ENCODE data around the gene DRD1.

Gene DRD1

DNA sequence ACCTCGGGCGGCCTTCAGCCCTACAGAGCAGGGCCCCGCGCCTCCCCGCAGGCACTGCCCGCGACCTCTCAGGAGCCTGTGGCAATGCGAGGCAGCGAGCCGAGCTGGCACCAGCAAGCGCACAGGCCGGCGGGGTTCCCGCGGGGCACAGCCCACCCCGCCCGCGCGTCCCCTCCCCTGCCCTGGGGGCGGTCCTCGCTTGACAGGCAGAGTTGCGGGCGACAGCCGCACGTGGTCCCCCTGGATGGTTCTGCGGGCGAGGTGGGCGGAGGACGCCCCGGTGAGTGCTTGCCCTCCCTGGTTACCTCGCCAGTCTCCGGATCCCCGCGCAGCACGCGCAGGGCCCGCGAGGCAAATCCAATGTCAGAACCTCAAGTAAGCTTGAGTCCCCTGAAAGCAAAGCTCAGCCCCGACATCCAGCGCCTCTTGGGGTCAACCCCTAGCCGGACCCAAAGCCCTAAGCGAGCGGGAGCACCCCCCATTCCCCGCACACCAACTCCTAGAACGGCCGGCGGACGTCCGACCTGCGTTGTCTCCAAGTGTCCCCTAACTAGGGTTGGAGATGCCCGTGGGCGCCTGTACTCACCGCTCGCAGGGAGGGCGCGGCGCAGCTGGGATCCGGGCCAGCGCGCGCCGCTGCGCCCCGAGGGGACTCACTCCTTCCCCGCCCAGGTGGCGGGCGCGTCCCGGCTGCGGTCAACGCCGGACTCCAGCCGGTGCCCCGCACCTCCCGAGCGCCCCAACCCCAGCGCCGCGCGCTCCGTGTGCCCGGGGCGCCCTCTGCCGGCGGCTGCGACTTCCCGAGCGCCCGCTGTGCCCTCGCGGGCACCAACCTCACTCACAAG lies at the start of gene DRD1:
Gene DRD1, minus strand, starts transcription at position 123 of the 845 bp plus-strand sequence. CDS start 1,083 bp downstream, outside the sequence.
- peaks cover 0 to 20% of the 10 kb centered on the region in 2 donors for H3K4me1 ChIP-seq (ENCODE audit: control insufficient read depth in 1 of 2, insufficient read depth in 2 of 2, low read length in 2 of 2)
- H3K27me3 ChIP-seq (ENCODE audit: low read depth, low read length), result peaks cover 21% of the 10 kb centered on the region
- no peaks in the 10 kb centered on the region for H3K36me3 ChIP-seq (ENCODE audit: control insufficient read depth in 1 of 2, insufficient read depth in 2 of 2, low read length in 2 of 2)
- H3K9me3 ChIP-seq (ENCODE audit: control insufficient read depth in 1 of 2, low read length in 2 of 2), result no peaks in the 10 kb centered on the region
- no peak within 1 kb of the TSS for H3K27ac ChIP-seq (ENCODE audit: low read length)
- H3K4me3 ChIP-seq (ENCODE audit: low read depth in 1 of 2, low read length in 2 of 2), result peak within 1 kb of the TSS; percentile 16 to 59

DNA sequence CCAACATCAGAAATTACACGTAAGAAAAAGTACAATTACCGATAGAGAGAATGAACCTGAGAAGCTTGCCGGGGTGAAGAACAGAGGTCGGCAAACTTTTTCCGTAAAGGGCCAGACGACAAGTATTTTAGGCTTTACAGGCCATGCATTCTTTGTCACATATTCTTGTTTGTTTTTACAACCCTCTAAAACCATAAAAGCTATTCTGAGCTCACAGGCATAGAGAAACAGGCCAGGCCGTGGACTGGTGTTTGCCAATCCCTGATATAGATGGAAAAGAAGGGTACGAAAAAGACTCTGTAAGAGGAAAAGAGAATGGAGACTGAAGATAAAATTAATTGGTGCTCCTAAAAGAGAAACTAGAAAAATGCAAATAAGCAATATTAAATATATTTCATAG lies 49.7 kb upstream of the DRD1 start:
- H3K27ac ChIP-seq (ENCODE audit: low read length), result no peak overlapping the region
- no peaks in the 10 kb centered on the region for H3K27me3 ChIP-seq (ENCODE audit: low read depth, low read length)
- H3K4me1 ChIP-seq (ENCODE audit: control insufficient read depth in 1 of 2, insufficient read depth in 2 of 2, low read length in 2 of 2), result no peaks in the 10 kb centered on the region
- H3K9me3 ChIP-seq (ENCODE audit: control insufficient read depth in 1 of 2, low read length in 2 of 2), result no peaks in the 10 kb centered on the region
- H3K4me3 ChIP-seq (ENCODE audit: low read depth in 1 of 2, low read length in 2 of 2), result no peak overlapping the region
- H3K36me3 ChIP-seq (ENCODE audit: control insufficient read depth in 1 of 2, insufficient read depth in 2 of 2, low read length in 2 of 2), result peaks cover 26 to 36% of the 10 kb centered on the region in 2 donors

DNA sequence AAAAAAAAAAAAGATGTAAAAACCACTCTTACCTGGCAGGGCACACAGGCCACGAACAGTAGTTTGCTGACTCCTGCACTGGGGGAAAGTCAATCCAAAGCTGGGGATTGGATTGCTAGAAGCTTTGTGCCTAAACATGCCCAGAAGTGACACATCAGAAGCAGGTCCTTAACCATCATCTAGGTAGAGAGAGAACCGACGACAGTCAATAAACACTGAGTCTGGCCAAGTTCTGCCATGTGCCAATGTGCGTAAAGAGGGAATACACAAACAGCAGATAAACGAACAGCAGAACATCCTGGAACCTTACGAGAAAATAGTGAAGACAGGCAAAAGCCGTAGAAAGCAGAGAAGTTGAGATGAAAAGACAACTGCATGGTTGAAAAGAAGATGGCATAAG lies 49.3 kb upstream of the DRD1 start:
- Histone ChIP-seq H3K36me3 (ENCODE audit: control insufficient read depth in 1 of 2, insufficient read depth in 2 of 2, low read length in 2 of 2) (peaks cover 30 to 33% of the 10 kb centered on the region in 2 donors), H3K27me3 (ENCODE audit: low read depth, low read length) (no peaks in the 10 kb centered on the region), H3K9me3 (ENCODE audit: control insufficient read depth in 1 of 2, low read length in 2 of 2) (no peaks in the 10 kb centered on the region), H3K4me1 (ENCODE audit: control insufficient read depth in 1 of 2, insufficient read depth in 2 of 2, low read length in 2 of 2) (no peaks in the 10 kb centered on the region), H3K27ac (ENCODE audit: low read length) (no peak overlapping the region), H3K4me3 (ENCODE audit: low read depth in 1 of 2, low read length in 2 of 2) (no peak overlapping the region)

DNA sequence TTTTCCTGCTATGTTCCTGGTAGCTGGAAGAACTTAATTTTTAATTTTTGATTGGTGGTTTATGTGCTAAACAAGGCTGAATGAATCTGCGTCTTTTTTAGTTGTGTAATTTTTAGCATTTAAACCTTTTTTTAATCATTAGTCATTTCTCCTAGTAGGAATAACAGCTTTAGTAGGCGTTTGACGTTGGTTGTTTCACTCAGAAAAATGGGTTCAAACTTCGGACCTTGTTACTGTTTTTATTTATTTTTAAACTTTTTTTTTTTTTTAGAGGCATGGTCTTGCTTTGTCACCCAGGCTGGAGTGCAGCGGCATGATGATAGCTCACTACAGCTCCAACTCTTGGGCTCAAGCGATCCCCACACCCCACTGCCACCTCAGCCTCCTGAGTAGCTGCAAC lies 47.2 kb upstream of the DRD1 start:
- Histone ChIP-seq H3K36me3 (ENCODE audit: control insufficient read depth in 1 of 2, insufficient read depth in 2 of 2, low read length in 2 of 2) (peaks cover 25 to 27% of the 10 kb centered on the region in 2 donors), H3K27ac (ENCODE audit: low read length) (no peak overlapping the region)

DNA sequence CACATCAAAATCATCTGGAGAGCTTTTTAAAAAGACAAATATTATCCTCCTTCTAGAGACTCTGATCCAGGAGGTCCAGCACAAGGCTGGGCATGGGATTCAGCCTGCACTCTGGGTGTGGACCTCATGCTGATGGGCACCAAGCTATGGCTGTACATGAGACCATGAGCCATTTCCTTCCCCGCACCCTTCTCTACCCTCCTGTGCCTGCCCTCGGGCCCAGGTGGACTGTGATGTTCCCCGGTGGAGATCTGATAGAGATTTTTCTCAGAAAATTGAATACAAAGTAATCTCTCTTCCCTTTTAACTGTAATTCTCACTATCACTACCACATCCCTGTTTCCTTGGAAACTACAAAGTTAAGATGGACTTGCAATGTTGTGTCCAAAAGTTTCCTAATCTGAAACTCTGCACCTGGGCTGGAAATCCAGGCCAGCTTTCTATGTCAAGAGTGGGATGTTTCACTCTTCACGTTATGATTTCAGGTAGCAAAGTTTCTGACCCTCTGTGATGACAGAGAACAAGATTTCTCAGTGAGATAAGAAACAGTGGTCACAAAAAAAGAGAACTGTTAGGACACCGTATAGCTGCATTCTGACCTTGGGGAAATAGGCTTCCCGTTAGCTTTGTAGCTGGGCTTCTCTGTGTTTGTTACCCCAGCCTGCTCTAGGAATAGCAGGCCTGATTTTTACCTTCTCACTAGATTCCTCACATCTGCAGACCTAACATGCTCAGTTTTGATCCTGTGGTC lies 45.9 kb upstream of the DRD1 start:
- Histone ChIP-seq H3K4me3 (ENCODE audit: low read depth in 1 of 2, low read length in 2 of 2) (no peak overlapping the region), H3K27me3 (ENCODE audit: low read depth, low read length) (no peaks in the 10 kb centered on the region), H3K9me3 (ENCODE audit: control insufficient read depth in 1 of 2, low read length in 2 of 2) (no peaks in the 10 kb centered on the region), H3K4me1 (ENCODE audit: control insufficient read depth in 1 of 2, insufficient read depth in 2 of 2, low read length in 2 of 2) (no peaks in the 10 kb centered on the region), H3K36me3 (ENCODE audit: control insufficient read depth in 1 of 2, insufficient read depth in 2 of 2, low read length in 2 of 2) (peaks cover 25 to 29% of the 10 kb centered on the region in 2 donors), H3K27ac (ENCODE audit: low read length) (no peak overlapping the region)

More for the DNA sequence above, 47.2 kb upstream of the DRD1 start:
- no peaks in the 10 kb centered on the region for H3K9me3 ChIP-seq (ENCODE audit: control insufficient read depth in 1 of 2, low read length in 2 of 2)
- H3K4me1 ChIP-seq (ENCODE audit: control insufficient read depth in 1 of 2, insufficient read depth in 2 of 2, low read length in 2 of 2), result no peaks in the 10 kb centered on the region
- H3K27me3 ChIP-seq (ENCODE audit: low read depth, low read length), result no peaks in the 10 kb centered on the region
- no peak overlapping the region for H3K4me3 ChIP-seq (ENCODE audit: low read depth in 1 of 2, low read length in 2 of 2)

DNA sequence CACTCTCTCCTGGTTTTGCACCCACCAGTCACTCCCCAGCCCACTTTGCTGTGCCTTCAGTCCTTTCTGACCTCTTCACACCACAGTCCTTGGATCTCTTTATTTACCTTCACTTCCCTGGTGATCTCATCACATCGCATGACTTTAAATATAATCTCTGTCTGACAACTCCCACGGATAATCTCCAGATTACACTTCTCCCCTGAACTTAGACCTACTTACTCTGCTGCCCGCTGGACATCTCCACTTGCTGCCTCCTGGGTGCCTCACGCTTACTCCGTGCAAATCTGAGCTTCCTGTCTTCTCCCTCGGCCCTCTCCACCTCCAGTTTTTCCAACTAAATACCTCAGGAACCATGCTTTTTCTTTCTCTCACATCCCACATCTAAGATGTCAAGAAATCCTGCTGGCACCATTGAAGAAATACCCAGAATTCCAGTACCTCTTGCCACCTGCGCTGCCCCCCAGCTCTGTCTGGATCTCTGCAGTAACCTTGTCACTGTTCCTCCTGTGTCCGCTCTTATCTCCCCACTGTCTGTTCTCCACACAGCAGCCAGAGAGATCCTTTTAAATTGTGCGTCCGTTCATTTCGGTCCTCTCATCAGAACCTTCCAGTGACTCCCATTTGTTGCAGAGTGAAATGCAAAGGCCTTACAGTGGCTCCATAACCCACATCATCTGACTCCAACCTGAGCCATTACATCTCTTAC lies 43.7 kb upstream of the DRD1 start:
- Histone ChIP-seq H3K9me3 (ENCODE audit: control insufficient read depth in 1 of 2, low read length in 2 of 2) (no peaks in the 10 kb centered on the region), H3K36me3 (ENCODE audit: control insufficient read depth in 1 of 2, insufficient read depth in 2 of 2, low read length in 2 of 2) (peaks cover 14 to 19% of the 10 kb centered on the region in 2 donors), H3K27me3 (ENCODE audit: low read depth, low read length) (no peaks in the 10 kb centered on the region), H3K27ac (ENCODE audit: low read length) (no peak overlapping the region), H3K4me3 (ENCODE audit: low read depth in 1 of 2, low read length in 2 of 2) (no peak overlapping the region), H3K4me1 (ENCODE audit: control insufficient read depth in 1 of 2, insufficient read depth in 2 of 2, low read length in 2 of 2) (no peaks in the 10 kb centered on the region)

DNA sequence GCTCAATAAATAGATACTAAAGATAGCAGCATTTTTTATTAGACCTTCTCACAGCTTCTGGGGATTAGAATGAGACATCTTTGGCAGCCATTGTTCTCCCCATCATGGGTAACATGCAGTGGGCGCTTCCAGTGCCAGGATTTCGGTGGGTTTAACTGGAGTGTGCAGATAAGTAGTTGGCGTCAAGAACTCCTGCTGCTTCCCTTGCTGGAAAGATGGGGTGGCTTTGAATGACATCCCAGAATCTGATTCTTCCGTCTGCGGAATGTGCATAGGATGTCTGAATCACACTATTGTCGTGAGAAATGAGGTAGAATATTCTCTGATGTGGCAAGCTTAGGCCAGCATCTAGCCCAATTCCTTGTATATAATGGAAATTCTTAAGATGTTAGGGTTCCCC lies 41.6 kb upstream of the DRD1 start:
- Histone ChIP-seq H3K27me3 (ENCODE audit: low read depth, low read length) (no peaks in the 10 kb centered on the region), H3K36me3 (ENCODE audit: control insufficient read depth in 1 of 2, insufficient read depth in 2 of 2, low read length in 2 of 2) (peaks cover 9 to 11% of the 10 kb centered on the region in 2 donors), H3K4me3 (ENCODE audit: low read depth in 1 of 2, low read length in 2 of 2) (no peak overlapping the region), H3K27ac (ENCODE audit: low read length) (no peak overlapping the region), H3K4me1 (ENCODE audit: control insufficient read depth in 1 of 2, insufficient read depth in 2 of 2, low read length in 2 of 2) (no peaks in the 10 kb centered on the region), H3K9me3 (ENCODE audit: control insufficient read depth in 1 of 2, low read length in 2 of 2) (no peaks in the 10 kb centered on the region)

DNA sequence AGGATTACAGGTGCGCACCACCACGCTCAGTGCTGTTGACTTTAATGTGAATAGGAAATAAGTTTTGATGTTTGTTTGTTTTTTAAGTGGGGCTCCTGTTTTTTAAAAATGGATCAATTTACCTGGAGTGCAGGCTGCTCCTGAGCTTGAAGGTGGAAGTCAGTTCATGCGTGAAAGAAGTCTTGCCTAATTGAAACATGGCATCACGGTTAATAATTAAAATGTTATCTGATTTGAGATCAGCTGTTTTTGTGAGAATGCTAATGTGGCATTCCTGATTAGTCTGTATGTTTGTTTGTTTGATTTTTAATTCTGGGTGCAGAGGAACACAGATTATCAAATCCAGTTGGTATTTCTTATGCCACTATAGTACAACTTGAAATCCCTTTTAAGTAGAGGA lies 40.8 kb upstream of the DRD1 start:
- no peaks in the 10 kb centered on the region for H3K9me3 ChIP-seq (ENCODE audit: control insufficient read depth in 1 of 2, low read length in 2 of 2)
- H3K4me1 ChIP-seq (ENCODE audit: control insufficient read depth in 1 of 2, insufficient read depth in 2 of 2, low read length in 2 of 2), result peaks cover 0 to 6% of the 10 kb centered on the region in 2 donors
- peaks cover 9 to 11% of the 10 kb centered on the region in 2 donors for H3K36me3 ChIP-seq (ENCODE audit: control insufficient read depth in 1 of 2, insufficient read depth in 2 of 2, low read length in 2 of 2)
- no peaks in the 10 kb centered on the region for H3K27me3 ChIP-seq (ENCODE audit: low read depth, low read length)
- H3K27ac ChIP-seq (ENCODE audit: low read length), result no peak overlapping the region
- no peak overlapping the region for H3K4me3 ChIP-seq (ENCODE audit: low read depth in 1 of 2, low read length in 2 of 2)

DNA sequence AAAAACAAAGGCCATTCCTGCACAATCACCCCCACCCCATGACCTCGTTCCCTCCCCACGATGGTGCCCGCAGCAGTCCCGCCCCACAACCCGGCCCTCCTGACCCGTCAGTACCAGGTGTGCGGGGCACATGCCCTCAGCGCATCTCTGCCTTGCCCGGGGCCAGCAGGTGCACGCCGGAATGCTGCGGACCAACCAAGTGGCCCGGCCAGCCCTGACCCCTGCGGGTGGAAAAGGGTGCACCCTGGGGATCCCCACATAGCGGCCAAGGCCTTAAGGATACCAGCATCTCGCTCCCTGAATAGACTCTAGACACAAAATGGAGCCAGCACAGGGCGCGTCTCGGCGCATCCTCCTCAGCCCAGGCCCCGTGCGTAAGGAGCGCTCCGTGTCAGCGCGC lies 40.3 kb upstream of the DRD1 start:
- Histone ChIP-seq H3K36me3 (ENCODE audit: control insufficient read depth in 1 of 2, insufficient read depth in 2 of 2, low read length in 2 of 2) (peaks cover 9 to 11% of the 10 kb centered on the region in 2 donors), H3K4me3 (ENCODE audit: low read depth in 1 of 2, low read length in 2 of 2) (no peak overlapping the region), H3K27ac (ENCODE audit: low read length) (no peak overlapping the region), H3K9me3 (ENCODE audit: control insufficient read depth in 1 of 2, low read length in 2 of 2) (no peaks in the 10 kb centered on the region), H3K27me3 (ENCODE audit: low read depth, low read length) (no peaks in the 10 kb centered on the region), H3K4me1 (ENCODE audit: control insufficient read depth in 1 of 2, insufficient read depth in 2 of 2, low read length in 2 of 2) (peaks cover 0 to 11% of the 10 kb centered on the region in 2 donors)

DNA sequence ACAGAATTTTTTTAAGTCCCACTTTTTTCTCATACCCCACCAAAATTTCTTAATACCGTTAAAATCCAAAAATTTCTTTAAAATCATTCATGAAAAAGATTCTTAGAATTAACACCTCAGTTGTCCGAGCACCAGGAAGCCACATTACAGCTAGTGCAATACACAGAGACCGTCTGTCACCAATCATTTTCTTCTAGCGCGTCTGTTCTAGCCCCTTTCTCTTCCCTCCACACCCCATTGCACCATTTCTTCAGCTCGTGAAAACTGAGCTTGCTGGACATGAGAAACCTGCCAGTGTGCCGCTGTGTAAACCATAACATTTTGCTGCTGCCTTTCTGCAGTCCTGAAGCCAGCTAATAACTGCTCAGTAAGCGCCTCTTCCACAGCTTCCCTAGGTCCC lies 39.4 kb upstream of the DRD1 start:
- H3K9me3 ChIP-seq (ENCODE audit: control insufficient read depth in 1 of 2, low read length in 2 of 2), result no peaks in the 10 kb centered on the region
- peaks cover 0 to 17% of the 10 kb centered on the region in 2 donors for H3K4me1 ChIP-seq (ENCODE audit: control insufficient read depth in 1 of 2, insufficient read depth in 2 of 2, low read length in 2 of 2)
- no peak overlapping the region for H3K27ac ChIP-seq (ENCODE audit: low read length)
- H3K27me3 ChIP-seq (ENCODE audit: low read depth, low read length), result no peaks in the 10 kb centered on the region
- H3K36me3 ChIP-seq (ENCODE audit: control insufficient read depth in 1 of 2, insufficient read depth in 2 of 2, low read length in 2 of 2), result peaks cover 5 to 11% of the 10 kb centered on the region in 2 donors
- H3K4me3 ChIP-seq (ENCODE audit: low read depth in 1 of 2, low read length in 2 of 2), result no peak overlapping the region
